Measurements from ENCODE around the gene GALP.

DNA sequence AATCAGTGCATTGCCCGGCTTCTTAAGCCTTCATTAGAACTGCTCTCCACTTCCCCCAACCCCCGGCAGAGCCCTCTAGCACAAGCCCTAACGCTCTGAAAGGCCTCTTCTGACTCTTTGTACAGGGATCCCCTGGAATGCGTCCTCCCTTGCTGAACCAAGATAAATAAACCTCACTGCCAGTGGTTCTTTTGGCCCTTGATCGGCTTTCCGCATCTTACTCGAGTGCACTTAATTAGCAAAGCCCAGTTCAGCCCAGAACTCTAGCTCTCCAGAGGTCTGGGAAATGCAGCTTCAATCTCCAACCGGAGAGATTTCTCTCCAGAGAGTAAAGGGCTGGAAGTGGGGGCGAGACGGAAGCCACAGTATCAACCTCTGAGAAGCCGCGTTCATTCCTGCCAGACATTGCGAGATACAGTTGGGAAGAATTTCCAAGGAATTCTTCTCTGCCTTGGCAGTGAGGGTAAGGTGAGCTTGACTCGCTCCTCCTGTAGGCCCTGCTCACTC, 43.4 kb upstream of the GALP start:
- TF ChIP-seq, protein P1, sequence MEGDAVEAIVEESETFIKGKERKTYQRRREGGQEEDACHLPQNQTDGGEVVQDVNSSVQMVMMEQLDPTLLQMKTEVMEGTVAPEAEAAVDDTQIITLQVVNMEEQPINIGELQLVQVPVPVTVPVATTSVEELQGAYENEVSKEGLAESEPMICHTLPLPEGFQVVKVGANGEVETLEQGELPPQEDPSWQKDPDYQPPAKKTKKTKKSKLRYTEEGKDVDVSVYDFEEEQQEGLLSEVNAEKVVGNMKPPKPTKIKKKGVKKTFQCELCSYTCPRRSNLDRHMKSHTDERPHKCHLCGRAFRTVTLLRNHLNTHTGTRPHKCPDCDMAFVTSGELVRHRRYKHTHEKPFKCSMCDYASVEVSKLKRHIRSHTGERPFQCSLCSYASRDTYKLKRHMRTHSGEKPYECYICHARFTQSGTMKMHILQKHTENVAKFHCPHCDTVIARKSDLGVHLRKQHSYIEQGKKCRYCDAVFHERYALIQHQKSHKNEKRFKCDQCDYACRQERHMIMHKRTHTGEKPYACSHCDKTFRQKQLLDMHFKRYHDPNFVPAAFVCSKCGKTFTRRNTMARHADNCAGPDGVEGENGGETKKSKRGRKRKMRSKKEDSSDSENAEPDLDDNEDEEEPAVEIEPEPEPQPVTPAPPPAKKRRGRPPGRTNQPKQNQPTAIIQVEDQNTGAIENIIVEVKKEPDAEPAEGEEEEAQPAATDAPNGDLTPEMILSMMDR (IDR thresholded peaks at IDR 0.05; ENCODE audit: low read depth, low read length): no peak
- TF ChIP-seq EZH2phosphoT487 (IDR thresholded peaks at IDR 0.05; ENCODE audit: low read depth): no peak
